Left hindlimb (tissue), 1 donor: ENCODE measurements around the gene SCPEP1.
"Not testable (repeated sequence)": the region's sequence is repeated elsewhere in the genome, so short reads cannot be mapped to it uniquely, and the experiment has no call there.

Experiments
- DNase-seq: peaks from one replicate; pipeline ENCODE4 v3.0.0-alpha.2; 2018

SCPEP1 gene

DNA sequence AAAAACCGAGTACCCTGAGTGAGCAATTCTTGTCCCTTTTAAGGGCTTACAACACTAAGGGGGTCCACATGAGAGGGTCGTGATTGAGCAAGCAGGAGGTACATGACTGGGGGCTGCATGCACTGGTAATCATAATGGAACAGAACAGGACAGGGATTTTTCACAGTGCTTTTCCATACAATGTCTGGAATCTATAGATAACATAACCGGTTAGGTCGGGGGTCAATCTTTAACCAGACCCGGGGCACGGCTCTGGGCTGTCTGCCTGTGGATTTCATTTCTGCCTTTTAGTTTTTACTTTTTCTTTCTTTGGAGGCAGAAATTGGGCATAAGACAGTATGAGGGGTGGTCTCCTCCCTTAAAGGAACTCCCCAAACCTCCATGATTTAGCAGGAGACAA is 12.2 kb upstream of the SCPEP1 start:
- not testable (repeated sequence) for DNase-seq

GRCh38 chr17:56966338-56966737 is 11.6 kb upstream of the SCPEP1 start:
- DNase-seq: no peak

DNA sequence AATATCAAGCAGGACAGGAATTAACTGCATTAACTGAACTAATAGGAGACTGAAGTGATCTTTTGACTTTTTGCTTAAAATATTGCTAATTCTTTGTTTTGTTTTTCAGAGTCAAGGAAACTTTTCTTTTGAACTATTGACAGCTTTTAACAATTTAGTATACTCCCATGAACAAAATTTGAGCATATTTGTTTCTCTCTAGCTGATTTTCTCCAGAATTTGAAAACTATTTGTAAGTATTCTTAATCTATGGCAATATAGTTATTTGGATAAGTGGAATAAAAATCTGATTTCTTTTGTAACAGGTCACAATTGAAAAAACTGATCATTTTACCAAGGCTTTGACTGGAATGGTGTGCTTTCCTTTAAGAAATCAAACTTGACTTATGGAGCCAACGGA is 7.0 kb upstream of the SCPEP1 start:
- DNase-seq: no peak

DNA sequence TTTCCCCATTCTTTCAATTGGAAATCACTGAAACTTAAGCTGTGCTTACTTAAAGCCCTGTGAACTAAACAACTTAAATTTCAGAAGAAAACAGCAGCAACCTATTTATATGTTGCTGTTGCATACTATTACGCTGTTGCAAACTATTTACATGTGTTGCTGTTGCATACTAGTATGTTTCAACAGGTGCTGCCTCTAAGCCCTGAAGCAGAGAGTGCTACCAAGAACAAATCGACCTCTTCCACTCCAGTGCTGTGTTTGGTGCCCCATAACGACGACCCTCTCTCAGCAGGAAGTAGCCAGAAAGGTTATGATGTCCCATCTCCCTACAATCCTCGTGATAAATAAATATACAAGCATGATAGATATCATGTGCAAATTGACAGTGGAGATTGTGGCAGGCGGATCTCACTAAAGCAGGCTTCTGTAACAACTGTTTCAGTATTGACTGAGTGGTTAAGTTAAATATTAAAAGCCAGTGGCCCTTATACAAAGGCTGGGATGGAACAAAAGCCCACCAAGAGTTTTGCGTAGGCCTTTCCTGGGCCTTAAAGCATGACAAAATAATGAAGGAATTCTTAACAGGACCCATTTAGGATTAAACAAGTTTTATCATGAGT is 5.7 kb upstream of the SCPEP1 start:
- DNase-seq: no peak

DNA sequence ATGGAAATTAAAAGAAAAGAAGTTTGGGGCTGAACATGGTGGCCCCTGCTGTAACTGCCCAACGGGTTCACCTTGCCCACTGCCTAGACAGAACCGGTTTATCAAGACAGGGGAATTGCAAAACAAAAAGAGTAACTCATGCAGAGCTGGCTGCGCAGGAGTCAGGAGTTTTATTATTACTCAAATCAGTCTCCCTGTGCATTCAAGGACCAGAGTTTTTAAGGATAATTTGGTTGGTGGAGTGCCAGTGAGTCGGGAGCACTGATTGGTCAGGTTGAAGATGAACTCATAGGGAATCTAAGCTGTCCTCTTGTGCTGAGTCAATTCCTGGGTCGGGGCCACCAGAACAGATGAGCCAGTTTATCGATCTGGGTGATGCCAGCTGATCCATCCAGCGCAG is 4.4 kb upstream of the SCPEP1 start:
- no peak for DNase-seq

GRCh38 chr17:56974055-56974454 is 3.9 kb upstream of the SCPEP1 start:
- no peak for DNase-seq

DNA sequence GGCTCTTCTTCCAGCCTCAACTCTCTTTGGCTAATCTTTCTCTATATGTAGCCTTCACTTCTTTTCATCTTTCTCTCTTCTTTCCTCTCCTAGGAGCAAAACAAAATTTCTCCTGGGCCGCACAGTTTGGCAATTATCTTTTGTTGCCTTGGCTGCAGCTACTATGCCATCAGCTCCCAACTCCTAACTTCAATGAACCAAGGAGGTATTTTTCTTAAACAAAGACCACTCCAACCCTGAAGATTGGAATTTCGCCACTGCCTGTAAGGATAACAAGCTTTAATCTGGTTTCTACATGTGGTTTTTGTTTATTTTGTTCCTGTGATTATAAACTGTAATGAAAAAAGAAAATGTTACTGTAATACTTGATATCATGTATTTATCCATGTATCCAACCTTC is 2.3 kb upstream of the SCPEP1 start:
- no peak for DNase-seq

DNA sequence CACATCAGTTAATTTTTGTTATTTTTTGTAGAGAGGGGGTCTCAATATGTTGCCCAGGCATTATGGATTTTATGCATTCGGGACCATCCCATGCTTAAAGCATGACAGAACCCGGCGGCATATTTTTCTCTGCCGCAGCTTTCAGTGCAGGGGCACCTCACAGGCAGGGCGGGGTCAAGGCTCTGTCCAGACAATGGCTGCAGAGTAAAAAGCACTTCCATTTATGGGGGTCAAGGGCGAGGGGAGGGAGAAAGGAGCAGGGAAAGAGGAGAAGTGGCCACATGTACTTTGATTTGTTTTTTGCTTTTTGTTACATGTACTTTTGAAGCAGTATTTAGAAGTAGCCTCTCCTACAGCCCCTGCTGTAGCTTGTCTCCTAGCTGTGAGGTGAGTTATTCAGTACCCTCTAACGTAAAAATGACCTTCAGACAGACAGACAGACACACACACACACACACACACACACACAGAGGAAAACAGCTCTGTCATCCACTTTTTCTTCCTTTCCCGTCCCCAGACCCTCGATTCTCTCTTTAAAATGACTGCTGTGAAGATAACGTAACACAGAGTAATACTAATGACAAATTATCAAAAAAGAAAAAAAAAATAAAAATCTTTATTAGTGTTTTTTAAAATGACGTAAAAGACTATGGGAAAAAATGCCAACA is 856 bp upstream of the SCPEP1 start:
- DNase-seq: no peak

DNA sequence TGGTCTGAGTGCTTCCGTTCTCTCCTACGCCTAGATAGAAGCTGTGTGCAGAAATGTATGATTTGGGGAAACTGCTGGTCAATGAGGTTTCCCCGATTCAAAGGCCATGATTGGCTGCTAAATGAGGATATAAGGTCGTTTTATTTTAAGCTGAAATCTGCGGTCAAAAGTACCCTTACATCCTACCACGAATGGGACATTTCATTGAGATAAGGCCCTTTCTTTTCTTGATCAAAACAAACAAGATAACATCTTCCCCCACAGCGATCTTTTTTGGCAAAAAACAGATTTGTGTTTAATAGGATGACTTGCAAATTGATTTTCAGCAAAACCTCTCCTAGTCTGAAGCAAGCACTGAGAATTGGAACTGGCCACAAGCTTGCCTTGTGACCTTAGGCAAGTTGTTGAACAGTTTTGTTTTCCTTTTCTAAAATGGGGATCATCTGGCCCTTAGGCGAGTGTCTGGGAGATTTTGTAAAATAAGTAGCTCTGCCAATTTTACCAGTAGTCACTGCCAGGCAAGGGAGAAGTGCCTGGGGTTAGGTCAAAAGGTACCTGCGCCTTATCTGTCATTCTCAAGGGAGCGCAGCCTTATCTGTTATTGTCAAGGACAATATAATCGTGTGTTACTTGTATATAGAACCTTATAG is 635 bp downstream of the SCPEP1 start:
- no peak for DNase-seq

DNA sequence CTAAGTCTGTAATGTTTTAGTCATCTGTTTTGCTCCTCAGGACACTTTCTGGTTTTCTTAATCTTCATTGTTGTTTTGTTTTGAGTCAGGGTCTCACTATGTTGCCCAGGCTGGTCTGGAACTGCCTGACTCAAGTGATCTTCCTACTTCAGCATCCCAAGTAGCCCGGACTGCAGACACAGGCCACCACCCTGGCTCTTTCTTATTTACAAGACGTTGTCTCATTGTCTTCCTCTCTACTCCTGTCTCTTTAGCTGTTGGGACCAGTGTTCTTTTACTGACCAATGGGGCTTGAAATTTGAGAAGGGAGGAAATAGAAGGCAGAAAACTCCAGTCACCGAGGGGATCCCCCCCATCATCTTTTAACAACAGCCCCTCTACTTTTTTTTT is 1.2 kb downstream of the SCPEP1 start:
- no peak for DNase-seq

DNA sequence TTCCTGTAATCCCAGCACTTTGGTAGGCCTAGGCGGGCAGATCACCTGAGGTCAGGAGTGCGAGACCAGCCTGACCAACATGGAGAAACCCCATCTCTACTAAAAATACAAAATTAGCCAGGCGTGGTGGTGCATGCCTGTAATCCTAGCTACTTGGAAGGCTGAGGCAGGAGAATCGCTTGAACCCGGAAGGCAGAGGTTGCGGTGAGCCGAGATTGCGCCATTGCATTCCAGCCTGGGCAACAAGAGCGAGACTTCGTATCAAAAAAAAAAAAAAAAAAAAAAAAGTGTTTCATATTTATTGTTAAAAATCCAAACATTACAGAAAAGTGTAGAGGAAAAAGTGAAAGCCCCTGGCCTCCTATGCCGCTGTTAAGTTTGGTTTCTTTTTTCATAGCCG is 2.6 kb downstream of the SCPEP1 start:
- DNase-seq: not testable (repeated sequence)

DNA sequence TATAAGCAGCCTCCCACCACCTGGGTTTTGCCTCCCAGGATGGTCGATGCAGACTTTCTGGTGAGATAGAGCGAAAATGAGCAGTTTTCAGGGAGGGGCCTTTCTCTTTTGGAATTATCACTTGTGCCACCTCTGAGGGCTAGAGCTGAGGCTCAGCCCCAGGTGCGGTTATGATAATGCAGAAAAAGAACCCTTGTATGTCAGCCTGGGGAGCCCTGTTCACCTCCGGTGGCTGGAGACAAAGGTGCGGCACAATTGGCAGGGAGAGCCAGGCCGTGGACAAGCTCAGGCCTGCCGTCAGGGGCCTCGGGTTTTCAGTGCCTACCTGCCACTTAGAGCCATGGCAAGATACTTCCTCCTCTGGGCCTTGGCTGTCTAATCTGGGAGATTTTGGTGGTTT is 4.4 kb downstream of the SCPEP1 start:
- no peak for DNase-seq

- DNase-seq: no peak
Measured at GRCh38 chr17:56983366-56983765, 5.4 kb downstream of the SCPEP1 start.

GRCh38 chr17:56985371-56986162 is 7.6 kb downstream of the SCPEP1 start:
- no peak for DNase-seq

GRCh38 chr17:56987283-56987834 is 9.4 kb downstream of the SCPEP1 start:
- no peak for DNase-seq

DNA sequence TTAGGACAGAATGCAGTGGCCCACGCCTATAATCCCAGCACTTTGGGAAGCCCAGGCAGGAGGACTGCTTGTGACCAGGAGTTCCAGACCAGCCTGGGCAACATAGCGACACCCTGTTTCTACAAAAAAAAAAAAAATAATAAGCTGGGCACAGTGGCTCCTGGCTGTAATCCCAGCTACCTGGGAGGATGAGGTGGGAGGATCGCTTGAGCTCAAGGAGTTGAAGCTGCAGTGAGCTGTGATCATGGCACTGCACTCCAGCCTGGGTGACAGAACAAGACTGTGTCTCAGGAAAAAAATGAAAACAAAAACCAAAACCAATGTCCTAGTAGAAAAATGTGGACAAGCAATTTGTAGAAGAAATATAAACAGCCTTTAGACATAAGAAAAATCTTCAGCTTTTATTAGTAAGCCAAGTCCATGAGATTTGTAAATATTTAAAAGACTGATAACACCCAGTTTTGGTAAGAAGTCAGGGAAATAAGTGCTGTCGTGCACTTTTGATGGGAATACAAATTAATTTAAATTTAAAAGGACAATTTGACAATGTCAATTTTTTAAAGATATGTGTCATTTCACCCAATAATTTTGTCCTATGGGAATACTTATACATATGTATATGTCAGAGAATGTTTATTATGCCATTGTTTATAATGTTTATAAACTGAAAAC is 11.1 kb downstream of the SCPEP1 start:
- no peak for DNase-seq

DNA sequence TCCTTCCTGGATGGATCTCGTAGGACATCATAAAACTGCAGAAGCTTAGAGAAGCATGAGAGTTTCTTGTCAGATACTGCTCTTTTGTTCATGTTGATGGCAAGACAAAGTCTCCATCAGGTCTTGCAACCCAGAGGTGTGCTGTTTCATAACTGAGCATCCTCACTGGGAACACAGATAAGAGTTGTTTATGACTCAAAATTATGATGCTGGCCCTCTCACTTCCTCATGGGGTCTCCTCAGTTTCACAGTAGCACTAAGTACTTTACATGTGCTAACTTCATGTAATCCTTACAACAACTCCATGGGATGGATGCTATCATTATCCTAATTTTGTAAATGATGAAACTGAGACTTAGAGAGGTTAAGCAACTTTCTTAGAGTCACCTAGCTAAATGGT is 14.4 kb downstream of the SCPEP1 start:
- DNase-seq: no peak

GRCh38 chr17:56994009-56994792 is 16.3 kb downstream of the SCPEP1 start:
- DNase-seq: no peak

GRCh38 chr17:56995766-56996165 is 17.8 kb downstream of the SCPEP1 start:
- DNase-seq: no peak

DNA sequence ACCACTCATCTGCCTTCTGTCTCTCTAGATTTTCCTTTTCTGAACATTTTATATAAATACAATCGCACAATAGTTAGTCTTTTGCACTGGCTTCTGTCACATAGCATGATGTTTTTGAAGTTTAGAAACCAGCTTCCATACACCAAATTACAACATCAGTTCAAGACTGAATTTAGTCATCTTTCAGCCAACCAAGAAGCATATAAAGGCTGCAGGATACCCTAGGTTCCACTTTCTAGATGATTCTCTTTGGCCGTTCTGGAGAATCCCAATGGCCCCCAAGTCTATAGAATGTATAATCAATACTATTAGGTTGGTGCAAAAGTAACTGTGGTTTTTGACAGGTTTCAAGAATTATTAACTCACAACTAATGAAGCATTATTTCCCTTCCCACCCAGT is 19.4 kb downstream of the SCPEP1 start:
- DNase-seq: no peak

DNA sequence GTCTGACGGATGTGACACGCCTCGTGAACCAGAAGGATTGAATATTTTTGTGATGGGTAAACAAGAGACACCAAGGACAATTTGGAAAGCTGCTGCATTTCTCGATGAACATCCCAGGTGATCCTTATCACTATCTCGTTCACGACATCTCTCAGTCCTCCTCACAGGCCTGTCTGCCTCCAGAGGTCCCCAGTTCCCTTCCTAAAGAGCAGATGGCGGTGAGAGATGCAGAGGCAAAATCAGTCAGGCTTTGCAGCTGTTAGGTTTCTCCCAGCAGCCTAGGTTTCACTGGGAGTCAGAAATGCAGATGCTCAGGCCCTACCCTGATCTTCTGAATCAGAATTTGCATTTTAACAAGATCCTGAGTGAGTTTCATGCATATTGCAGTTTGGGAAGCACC is 23.6 kb downstream of the SCPEP1 start:
- no peak for DNase-seq

- DNase-seq: no peak
Measured at GRCh38 chr17:57002904-57003303, 25.0 kb downstream of the SCPEP1 start.
